ENCODE data around the gene COL4A5.

Gene COL4A5

GRCh38 chrX:108412783-108413182 lies 26.9 kb upstream of the COL4A5 start:
- DNase-seq (ENCODE audit: extremely low read depth, low read depth): no peak
- H3K4me3 ChIP-seq (replicated peaks; ENCODE audit: low read depth, low read length): no peak overlapping the region
- TF ChIP-seq, protein P1, sequence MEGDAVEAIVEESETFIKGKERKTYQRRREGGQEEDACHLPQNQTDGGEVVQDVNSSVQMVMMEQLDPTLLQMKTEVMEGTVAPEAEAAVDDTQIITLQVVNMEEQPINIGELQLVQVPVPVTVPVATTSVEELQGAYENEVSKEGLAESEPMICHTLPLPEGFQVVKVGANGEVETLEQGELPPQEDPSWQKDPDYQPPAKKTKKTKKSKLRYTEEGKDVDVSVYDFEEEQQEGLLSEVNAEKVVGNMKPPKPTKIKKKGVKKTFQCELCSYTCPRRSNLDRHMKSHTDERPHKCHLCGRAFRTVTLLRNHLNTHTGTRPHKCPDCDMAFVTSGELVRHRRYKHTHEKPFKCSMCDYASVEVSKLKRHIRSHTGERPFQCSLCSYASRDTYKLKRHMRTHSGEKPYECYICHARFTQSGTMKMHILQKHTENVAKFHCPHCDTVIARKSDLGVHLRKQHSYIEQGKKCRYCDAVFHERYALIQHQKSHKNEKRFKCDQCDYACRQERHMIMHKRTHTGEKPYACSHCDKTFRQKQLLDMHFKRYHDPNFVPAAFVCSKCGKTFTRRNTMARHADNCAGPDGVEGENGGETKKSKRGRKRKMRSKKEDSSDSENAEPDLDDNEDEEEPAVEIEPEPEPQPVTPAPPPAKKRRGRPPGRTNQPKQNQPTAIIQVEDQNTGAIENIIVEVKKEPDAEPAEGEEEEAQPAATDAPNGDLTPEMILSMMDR (IDR thresholded peaks at IDR 0.05; ENCODE audit: low read depth, low read length, missing control alignments): no peak

DNA sequence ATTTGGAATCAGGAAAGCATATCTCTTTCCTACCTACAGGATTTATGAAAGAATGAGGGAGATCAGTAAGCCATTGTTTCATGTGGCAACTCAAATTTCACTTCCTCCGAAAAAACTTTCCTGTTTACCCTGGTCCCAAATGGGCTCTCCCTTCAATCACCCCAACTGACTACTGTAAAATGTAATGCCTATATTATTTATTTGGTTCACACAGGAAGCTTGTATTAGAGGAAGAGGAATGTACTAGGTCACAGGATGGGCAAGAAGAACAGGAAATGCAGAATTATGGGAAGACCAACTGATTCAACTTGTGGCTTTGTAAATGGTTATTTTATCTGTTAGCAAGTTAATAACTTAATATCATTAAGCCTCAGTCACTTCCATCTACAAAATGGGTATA lies 24.5 kb upstream of the COL4A5 start:
- H3K4me3 ChIP-seq (replicated peaks; ENCODE audit: low read depth, low read length): no peak overlapping the region
- DNase-seq (ENCODE audit: extremely low read depth, low read depth): no peak
- TF ChIP-seq, protein P1 (IDR thresholded peaks at IDR 0.05; ENCODE audit: low read depth, low read length, missing control alignments): no peak

- no peak for DNase-seq (ENCODE audit: extremely low read depth, low read depth)
- TF ChIP-seq, protein P1 (IDR thresholded peaks at IDR 0.05; ENCODE audit: low read depth, low read length, missing control alignments): no peak
- H3K4me3 ChIP-seq (replicated peaks; ENCODE audit: low read depth, low read length): no peak overlapping the region
These were observed 23.7 kb upstream of the COL4A5 start for GRCh38 chrX:108415891-108416290.

- TF ChIP-seq, protein P1 (IDR thresholded peaks at IDR 0.05; ENCODE audit: low read depth, low read length, missing control alignments): no peak
- H3K4me3 ChIP-seq (replicated peaks; ENCODE audit: low read depth, low read length): no peak overlapping the region
- DNase-seq (ENCODE audit: extremely low read depth, low read depth): no peak
These were observed 22.4 kb upstream of the COL4A5 start for GRCh38 chrX:108417257-108417656.

DNA sequence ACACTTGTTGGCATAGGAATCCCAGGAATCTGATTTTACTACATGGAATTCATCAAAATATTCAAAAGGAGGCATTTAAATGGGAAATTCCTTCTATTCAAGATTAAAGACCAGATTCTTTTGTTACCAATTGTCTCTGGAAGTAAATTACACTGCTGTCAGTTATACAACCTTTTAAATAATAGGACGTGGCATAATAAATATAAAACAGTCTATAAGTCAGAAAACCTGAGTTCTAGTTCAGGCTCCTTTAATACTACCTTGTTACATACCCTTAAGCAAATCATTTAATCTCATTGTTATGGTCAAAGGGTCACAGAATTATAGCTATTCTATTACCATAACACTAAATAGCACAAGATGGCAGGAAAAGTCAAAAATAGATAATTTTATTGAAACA lies 20.2 kb upstream of the COL4A5 start:
- DNase-seq (ENCODE audit: extremely low read depth, low read depth): no peak
- H3K4me3 ChIP-seq (replicated peaks; ENCODE audit: low read depth, low read length): no peak overlapping the region
- TF ChIP-seq, protein P1 (IDR thresholded peaks at IDR 0.05; ENCODE audit: low read depth, low read length, missing control alignments): no peak

DNA sequence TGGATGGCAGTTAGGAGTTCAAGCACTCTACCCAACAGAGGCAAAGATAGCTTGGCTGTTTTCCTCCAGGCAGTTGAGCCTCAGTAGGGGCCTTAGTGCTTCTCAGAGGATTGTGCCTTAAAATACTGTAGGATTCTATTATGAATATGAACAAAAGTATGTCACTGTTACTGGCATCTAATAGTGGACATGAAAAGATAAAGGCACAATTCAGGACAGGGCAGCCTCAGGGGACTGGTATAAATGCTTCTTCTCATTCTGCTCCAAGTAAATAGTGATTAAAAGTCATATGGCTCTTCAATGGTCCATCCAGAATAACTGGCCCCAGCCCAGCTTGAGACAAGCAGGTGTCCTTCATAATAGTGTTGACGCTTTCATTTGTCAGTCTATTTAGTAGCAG lies 19.2 kb upstream of the COL4A5 start:
- no peak overlapping the region for H3K4me3 ChIP-seq (replicated peaks; ENCODE audit: low read depth, low read length)
- no peak for DNase-seq (ENCODE audit: extremely low read depth, low read depth)
- TF ChIP-seq, protein P1 (IDR thresholded peaks at IDR 0.05; ENCODE audit: low read depth, low read length, missing control alignments): no peak

GRCh38 chrX:108426262-108426661 lies 13.4 kb upstream of the COL4A5 start:
- no peak overlapping the region for H3K4me3 ChIP-seq (replicated peaks; ENCODE audit: low read depth, low read length)
- DNase-seq (ENCODE audit: extremely low read depth, low read depth): no peak
- TF ChIP-seq, protein P1 (IDR thresholded peaks at IDR 0.05; ENCODE audit: low read depth, low read length, missing control alignments): no peak
